HTR-8/SVneo (cell line): ENCODE measurements around the gene PNMT.
A peak's percentile ranks its signal among the peaks of the same experiment; 100 is the strongest.

ENCODE experiments used
- DNase-seq: peaks from one replicate; pipeline ENCODE4 v3.0.0; 2011; ENCODE audit warnings: low spot score, mixed read lengths; ENCODE audit not compliant: insufficient read length
- FAIRE-seq: peaks from 2 replicates; lab custom pipeline; 2011; peaks lifted over from hg19 to GRCh38; lab: Jason Lieb, UNC

PNMT gene

DNA sequence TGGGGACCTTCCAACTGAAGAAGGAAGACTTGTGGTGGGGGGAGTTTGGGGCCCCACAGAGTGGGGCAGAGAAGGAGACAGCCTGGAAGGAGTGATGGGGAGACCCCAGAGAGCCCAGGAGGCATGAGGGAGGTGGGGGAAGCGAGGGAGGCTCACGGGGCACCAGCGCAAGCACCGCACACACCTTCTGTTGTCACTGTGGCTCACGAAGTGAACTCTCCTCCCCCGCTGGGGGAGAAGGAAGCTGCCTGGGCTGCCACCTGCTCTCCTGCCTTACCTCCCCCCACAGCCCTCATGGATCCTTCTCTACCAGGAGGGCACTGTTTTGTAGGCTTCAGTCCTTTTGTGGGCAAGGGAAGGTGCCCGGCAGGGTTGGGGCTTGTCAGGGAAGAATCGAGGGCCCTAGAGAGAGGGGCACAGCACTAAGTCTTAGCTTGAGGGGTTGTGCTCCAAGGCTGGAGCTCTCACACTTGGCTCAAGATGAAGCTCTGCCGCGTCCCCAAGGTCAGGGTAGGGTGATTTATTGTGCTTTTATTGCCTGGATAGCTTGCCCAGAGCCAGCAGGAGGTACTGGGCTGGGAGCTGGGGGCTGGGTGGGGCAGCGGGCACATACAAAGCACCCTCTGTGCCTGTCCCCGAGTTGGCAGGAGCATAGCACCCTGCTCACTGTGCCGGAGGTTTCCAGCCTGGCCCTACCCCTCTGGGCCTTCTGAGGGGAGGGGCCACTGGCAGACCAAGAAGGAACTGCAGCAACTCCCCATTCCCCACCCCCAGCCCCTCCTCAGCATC lies 35.9 kb upstream of the PNMT start:
- FAIRE-seq (peak; percentile 38), DNase-seq (no peak)

DNA sequence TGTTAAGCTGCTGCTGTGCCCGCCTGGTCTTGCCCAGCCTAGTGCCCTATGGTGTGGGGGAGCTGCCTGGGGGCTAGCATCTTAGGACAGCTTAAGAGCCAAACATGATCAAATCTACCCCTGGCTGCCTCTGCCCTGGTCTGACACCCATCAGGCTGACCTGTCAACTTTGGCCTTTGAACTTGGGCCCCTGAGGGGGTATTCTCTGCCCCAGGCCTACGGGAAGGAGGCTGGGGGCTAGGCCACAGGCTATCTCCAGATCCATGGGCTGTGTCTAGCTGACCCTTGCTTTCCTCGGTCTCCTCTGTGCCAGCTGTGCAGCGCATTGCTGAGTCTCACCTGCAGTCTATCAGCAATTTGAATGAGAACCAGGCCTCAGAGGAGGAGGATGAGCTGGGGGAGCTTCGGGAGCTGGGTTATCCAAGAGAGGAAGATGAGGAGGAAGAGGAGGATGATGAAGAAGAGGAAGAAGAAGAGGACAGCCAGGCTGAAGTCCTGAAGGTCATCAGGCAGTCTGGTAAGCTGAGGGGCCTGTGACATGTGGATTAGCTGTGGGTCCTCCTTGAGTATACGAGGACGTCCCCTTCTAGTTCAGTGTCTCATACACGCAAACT lies 34.6 kb upstream of the PNMT start:
- DNase-seq = no peak
- FAIRE-seq = no peak

GRCh38 chr17:39634384-39634871 lies 33.8 kb upstream of the PNMT start:
- peak; percentile 63 for DNase-seq
- no peak for FAIRE-seq

- peak; percentile 13 for FAIRE-seq
- no peak for DNase-seq
Observed at GRCh38 chr17:39635614-39636176, 32.6 kb upstream of the PNMT start.

- no peak for FAIRE-seq
- DNase-seq = no peak
Observed at GRCh38 chr17:39636587-39636926, 31.7 kb upstream of the PNMT start.

- FAIRE-seq (peak; percentile 96), DNase-seq (peak; percentile 96)
Observed at GRCh38 chr17:39636927-39637736, 31.1 kb upstream of the PNMT start, which contains the start of gene STARD3. Gene STARD3, plus strand, starts transcription at chr17:39637144. Its CDS starts 16,388 bp downstream, at chr17:39653532.

DNA sequence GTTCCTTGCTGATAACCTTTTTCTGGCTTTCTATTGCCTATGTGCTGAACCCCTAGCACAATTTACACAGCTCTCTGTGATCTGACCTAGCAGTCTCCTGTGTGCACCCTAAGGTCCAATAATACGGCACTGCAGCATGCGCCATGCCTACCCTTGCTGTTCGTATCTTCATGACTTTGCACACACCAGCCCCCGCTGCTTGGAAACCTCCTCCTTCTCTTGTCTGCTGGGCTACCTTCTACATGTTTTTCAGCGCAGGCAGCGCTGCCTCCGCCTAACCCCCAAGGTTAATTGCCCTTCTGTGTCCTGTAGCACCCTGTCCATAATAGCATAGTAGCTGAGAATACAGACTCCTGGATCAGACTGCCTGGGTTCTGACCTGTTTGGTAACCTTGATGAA lies 29.9 kb upstream of the PNMT start:
- FAIRE-seq (peak; percentile 28), DNase-seq (no peak)

DNA sequence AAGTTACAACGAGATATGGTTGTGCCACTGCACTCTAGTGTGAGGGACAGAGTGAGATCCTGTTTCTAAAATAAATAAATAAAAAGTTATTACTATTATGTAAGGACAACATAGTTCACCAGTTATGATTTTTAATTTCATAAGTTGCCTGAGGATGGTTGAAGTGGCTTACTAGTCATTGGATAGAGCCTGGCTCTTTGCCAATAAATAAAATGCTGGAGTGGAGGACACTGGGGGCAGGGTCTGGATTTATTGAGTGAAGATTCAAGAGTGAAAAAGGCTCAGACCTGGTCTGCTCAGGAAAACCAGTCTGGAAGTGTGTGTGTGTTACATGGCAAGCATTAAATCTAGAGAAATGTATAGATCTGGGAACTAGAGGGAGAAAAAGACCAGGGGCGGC lies 29.2 kb upstream of the PNMT start:
- no peak for DNase-seq
- no peak for FAIRE-seq

DNA sequence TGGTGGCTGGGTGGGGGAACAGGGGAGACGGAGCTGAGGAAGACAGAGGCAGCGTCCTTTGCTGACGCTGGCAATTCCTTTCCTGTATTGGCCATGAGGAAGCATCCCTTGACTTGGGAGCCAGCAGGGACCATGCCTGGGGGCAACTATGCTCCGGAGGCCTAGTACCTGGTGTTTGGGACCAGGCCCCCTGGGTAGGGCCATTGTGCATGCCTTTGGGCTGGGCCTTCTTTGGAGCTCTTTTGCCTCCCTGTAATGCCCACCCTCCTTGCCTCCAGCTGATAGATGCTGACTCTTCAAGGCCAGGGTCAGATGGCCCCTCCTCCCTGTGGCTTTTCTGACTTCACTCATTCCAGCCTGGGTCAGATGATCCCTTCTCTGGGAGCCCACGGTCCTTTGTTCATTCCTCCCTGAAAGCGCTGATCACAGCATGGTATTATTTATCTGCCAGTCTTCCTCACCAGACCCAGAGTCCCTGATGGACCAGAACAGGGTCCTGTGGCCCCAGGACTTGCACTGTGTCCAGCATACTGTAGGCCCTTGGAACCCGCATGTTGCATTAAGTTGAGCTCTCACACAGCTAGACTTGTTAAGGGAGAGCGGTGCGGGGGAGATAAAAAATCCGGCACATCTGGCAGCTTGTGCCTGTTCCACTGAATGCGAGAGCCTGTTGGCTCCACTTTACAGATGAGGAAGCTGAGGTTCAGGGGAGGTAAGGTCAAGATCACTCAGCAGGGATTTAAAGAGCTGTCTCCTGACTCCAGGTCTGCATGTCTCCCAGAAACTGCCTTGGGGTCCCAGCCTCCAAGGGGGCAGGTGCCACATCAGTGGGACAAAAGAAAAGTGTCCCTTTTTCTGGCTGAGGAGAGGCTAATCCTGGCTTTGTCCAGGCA lies 28.4 kb upstream of the PNMT start:
- DNase-seq (no peak), FAIRE-seq (no peak)

DNA sequence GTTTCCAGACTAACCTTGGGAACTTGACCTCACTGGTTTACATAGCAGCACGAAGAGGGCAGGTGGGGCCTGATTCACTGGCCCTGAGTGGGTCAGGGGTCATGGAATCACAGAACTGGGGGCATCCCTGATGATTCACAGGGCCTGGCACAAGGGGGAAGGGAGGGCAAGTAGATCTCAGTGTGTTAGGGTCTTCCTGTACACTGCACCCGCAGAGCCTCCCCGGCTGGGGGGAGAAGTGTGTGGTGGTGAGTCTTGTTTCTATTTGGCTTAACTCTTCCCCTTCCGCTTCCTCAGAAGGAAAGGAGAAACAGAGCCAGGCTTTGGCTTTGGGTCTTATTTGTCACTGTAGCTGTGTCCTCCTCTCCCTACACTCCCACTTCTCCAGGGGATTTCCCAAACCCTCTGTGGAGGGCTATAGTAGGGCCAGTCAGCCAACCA lies 27.6 kb upstream of the PNMT start:
- DNase-seq (no peak), FAIRE-seq (no peak)

DNA sequence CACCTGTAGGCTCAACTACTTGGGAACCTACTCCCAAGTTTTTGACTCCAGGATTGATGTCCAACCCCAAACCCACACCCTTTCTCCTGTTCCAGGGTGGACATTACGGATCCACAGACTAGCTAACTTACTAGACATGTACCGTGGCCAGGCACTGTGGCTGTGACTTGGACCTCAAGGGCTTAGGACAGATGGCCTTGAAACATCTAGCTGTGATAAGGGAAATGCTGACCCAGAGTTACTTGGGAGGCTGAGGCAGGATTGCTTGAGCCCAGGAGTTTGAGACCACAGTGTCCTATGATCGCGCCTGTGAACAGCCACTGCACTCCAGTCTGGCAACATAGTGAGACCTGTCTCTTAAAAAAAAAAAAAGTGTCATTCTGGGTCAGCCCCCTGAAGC lies 27.2 kb upstream of the PNMT start:
- FAIRE-seq (no peak), DNase-seq (no peak)

- FAIRE-seq (no peak), DNase-seq (no peak)
Observed at GRCh38 chr17:39641883-39642282, 26.4 kb upstream of the PNMT start.

- FAIRE-seq (no peak), DNase-seq (no peak)
Observed at GRCh38 chr17:39642291-39643074, 25.8 kb upstream of the PNMT start.

DNA sequence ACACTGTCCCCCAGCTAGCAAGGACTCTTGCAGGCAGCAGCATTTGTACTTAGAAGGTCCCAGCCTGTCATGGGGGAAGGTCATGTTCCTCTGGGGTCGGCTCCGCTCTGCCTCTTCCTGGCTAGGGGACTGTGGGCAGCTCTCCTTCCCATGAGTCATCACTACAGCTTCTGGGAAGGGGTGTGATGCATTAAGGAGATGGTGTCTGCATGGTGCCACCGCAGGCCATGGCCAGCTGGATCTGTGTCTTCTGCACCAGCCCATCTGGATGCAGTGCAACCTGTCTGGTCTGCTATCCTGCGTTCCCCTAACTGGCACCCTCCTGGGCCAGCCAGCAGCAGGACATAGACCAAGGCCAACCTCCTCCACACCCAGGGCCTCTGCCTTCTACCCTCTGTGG lies 25.0 kb upstream of the PNMT start:
- DNase-seq (no peak), FAIRE-seq (peak; percentile 36)

DNA sequence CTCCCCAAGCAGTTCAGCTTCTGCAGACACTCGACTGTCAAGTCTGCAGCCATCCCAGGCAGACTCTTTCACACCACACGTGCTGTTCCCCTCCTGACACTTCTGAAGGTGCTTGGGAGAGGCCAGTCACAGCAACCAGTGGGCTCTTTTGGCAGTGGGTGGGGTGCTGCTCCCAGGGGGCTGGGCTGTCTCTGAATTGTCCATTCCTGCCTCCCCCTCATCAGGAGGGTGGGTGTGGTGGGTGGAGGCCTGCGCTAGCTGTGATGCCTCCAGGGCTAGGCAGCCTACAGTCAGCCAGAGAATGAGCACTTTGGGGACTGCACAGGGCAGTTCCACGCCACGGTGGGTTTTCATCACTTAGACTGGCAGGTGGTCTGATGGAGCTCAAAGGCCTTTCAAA lies 21.0 kb upstream of the PNMT start:
- DNase-seq = no peak

GRCh38 chr17:39648616-39649366 lies 19.5 kb upstream of the PNMT start:
- DNase-seq (no peak), FAIRE-seq (no peak)

More for the DNA sequence above, 21.0 kb upstream of the PNMT start:
- FAIRE-seq = no peak

GRCh38 chr17:39650121-39650579 lies 18.1 kb upstream of the PNMT start:
- FAIRE-seq (peak; percentile 20), DNase-seq (no peak)
